ENCODE results near the gene ITPR3.

DNA sequence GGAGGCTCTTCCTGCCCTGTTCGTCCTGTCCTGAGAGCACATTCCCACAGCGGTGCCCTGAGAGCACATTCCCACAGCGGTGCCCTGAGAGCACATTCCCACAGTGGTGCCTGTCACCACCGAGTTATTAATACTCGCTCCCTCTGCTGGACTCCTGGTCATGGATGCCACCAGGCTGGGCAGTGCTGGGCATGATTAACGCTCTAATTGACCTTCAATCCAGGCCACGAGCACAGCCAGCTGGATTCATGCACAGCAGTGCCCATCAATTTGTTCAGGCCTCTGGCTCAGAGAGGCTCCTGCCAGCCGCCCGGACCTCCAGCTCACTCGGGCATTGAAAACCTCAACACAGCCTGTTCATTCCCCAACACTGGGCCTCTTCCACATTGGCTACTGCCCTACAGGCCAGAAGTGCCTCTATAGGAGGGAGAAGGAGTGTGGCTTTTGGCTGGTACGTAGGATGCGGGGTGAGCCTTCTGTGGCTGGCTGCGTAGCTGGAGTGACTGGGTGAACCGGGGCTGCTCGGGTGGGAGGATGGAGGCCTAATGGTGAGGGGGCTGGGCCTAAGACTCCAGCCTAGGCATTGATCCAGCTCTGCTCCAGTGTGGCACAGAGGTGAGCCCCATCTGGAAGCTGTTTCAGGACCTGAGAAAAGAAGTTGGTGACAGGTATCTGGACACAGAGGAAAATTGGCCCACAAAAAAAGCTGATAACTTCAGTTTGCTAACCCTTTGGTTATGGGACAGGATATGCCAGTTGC lies 116.3 kb downstream of the ITPR3 start:
- TF ChIP-seq CTCF (IDR thresholded peaks at IDR 0.05; ENCODE audit: low read length): no peak
- no peak for TF ChIP-seq EZH2 (IDR thresholded peaks at IDR 0.05; ENCODE audit: borderline replicate concordance, low read length)
